Type B pancreatic cell (in vitro differentiated cells): Measurements from ENCODE around the gene GRIP1. TPM values are rescaled to one million over a fixed set of nuclear protein-coding genes. Genes with fewer than 3 reads are reported as not detected.
A peak's percentile ranks its signal among the peaks of the same experiment; 100 is the strongest.

Source experiments
- DNase-seq: peaks from one replicate; pipeline ENCODE4 v3.0.0; 2021; ENCODE audit warnings: mixed read lengths; ENCODE audit not compliant: unreplicated experiment; ENCODE audit errors: extremely low spot score
- H3K27ac Mint-ChIP-seq: 2 replicates; pipeline ENCODE4 v1.8.0; 2021; ENCODE audit warnings: mild to moderate bottlenecking, mixed read lengths
- H3K27me3 Mint-ChIP-seq: 2 replicates; pipeline ENCODE4 v1.8.0; 2021; ENCODE audit warnings: mixed read lengths
- H3K36me3 Mint-ChIP-seq: 2 replicates; pipeline ENCODE4 v1.8.0; 2021; ENCODE audit warnings: mixed read lengths
- H3K4me1 Mint-ChIP-seq: one replicate; pipeline ENCODE4 v1.8.0; 2021; ENCODE audit warnings: mixed read lengths; ENCODE audit not compliant: unreplicated experiment
- H3K4me3 Mint-ChIP-seq: 2 replicates; pipeline ENCODE4 v1.8.0; 2021; ENCODE audit warnings: mild to moderate bottlenecking, mixed read lengths
- H3K9me3 Mint-ChIP-seq: 2 replicates; pipeline ENCODE4 v1.8.0; 2021; ENCODE audit warnings: mixed read lengths
- CTCF ChIP-seq: fragments of 200-600 bp; sonication (generic); conservative IDR thresholded peaks from 2 replicates; pipeline ENCODE4 v1.5.0; 2021; ENCODE audit warnings: antibody characterized with exemption, mild to moderate bottlenecking
- total RNA-seq: library from RNA; stranded (reverse); gene quantifications from 2 replicates; pipeline ENCODE4 v1.2.1, GENCODE V29; 2021; ENCODE audit warnings: low replicate concordance

Gene GRIP1
- total RNA-seq, 1 donor from 2014 or later: 29.0 TPM

- H3K27ac Mint-ChIP-seq: no peak overlapping the region
- H3K27me3 Mint-ChIP-seq: peaks cover 15% of the 10 kb centered on the region
- no peaks in the 10 kb centered on the region for H3K9me3 Mint-ChIP-seq
- no peak overlapping the region for H3K4me3 Mint-ChIP-seq
- H3K4me1 Mint-ChIP-seq: peaks cover 9% of the 10 kb centered on the region
- DNase-seq: no peak
- H3K36me3 Mint-ChIP-seq: no peaks in the 10 kb centered on the region
- peak; percentile 76 for TF ChIP-seq CTCF
Observed at GRCh38 chr12:66688846-66689439, 10.1 kb upstream of the GRIP1 start.

DNA sequence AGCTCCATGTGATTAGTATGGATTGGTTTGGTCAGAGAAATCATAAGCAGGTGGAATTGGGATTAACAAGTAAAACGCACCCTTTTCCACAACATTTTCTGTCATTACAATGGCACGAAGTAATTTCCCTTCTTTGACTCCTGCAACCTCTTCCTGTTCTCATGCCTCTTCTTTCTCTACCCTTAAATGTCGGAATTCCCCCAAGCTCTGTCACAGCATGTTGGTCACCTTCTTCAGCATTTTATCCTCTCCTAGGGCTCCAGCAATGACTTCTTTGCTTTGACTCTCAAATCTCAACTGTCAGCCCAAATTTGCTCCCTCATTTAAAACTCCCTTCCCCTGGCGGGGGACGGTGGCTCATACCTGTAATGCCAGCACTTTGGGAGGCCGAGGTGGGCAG is 5.3 kb upstream of the GRIP1 start:
- no peak overlapping the region for H3K27ac Mint-ChIP-seq
- no peak for TF ChIP-seq CTCF
- DNase-seq: no peak
- H3K4me3 Mint-ChIP-seq: no peak overlapping the region
- H3K36me3 Mint-ChIP-seq: no peaks in the 10 kb centered on the region
- H3K9me3 Mint-ChIP-seq: no peaks in the 10 kb centered on the region
- peaks cover 8% of the 10 kb centered on the region for H3K4me1 Mint-ChIP-seq
- H3K27me3 Mint-ChIP-seq: peaks cover 19% of the 10 kb centered on the region

DNA sequence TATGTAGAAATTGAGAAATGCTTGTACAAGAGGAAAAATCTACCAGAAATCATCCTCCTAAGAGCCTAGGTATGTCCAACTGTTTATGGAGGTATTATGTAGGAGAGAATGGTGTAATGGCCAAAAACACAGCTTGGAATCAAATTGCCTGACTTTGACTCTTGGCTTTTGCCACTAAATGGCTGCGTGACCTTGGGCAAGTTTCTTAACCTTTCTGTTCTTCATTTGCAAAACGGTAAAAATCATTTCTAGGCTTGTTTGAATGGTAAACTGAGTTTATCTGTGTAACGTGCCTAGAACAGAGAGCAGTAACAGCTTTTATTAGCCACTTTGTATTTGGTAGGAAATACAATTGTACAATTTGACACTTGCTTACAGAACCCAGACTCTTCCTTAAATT is 4.9 kb upstream of the GRIP1 start:
- Mint-ChIP-seq H3K27ac (no peak overlapping the region), H3K4me3 (no peak overlapping the region), H3K9me3 (no peaks in the 10 kb centered on the region), H3K4me1 (peaks cover 9% of the 10 kb centered on the region), H3K27me3 (peaks cover 20% of the 10 kb centered on the region), H3K36me3 (no peaks in the 10 kb centered on the region)
- no peak for TF ChIP-seq CTCF
- no peak for DNase-seq

- H3K27ac Mint-ChIP-seq: no peak overlapping the region
- H3K27me3 Mint-ChIP-seq: peaks cover 17% of the 10 kb centered on the region
- H3K36me3 Mint-ChIP-seq: no peaks in the 10 kb centered on the region
- TF ChIP-seq CTCF: no peak
- no peak for DNase-seq
- H3K4me3 Mint-ChIP-seq: no peak overlapping the region
- H3K9me3 Mint-ChIP-seq: no peaks in the 10 kb centered on the region
- peaks cover 12% of the 10 kb centered on the region for H3K4me1 Mint-ChIP-seq
Observed at GRCh38 chr12:66683073-66683472, 4.2 kb upstream of the GRIP1 start.

- Mint-ChIP-seq H3K4me1 (peaks cover 15% of the 10 kb centered on the region), H3K36me3 (no peaks in the 10 kb centered on the region), H3K4me3 (no peak overlapping the region), H3K27me3 (peaks cover 8% of the 10 kb centered on the region), H3K27ac (no peak overlapping the region), H3K9me3 (no peaks in the 10 kb centered on the region)
- no peak for TF ChIP-seq CTCF
- DNase-seq: no peak
Observed at GRCh38 chr12:66679461-66680084, 697 bp upstream of the GRIP1 start.
